Measurements from ENCODE around the gene CACNA1I. TPM values are rescaled to one million over a fixed set of nuclear protein-coding genes. Genes with fewer than 3 reads are reported as not detected.
A peak's percentile ranks its signal among the peaks of the same experiment; 100 is the strongest.

The CACNA1I gene
- total RNA-seq, 1 experiment from 2014 or later = 0.15 TPM

GRCh38 chr22:39530692-39531331 is 39.7 kb upstream of the CACNA1I start:
- H3K79me2 ChIP-seq (ENCODE audit: insufficient read depth, low read length) = peaks cover 52% of the 10 kb centered on the region
- peak overlapping the region; percentile 95 for H3K4me2 ChIP-seq (ENCODE audit: low read length)
- ChIA-PET CTCF (interaction anchor here (0.6 to 2.8 kb wide), 3 partner anchors 37 to 506 kb away, joined by 4 to 86 read pairs (median 6); no protein-coding TSS in a partner anchor), RAD21 (ENCODE audit: low non-redundant PET in 1 of 2, low total read pairs in 2 of 2, uncharacterized antibody in 2 of 2, unreplicated experiment in 2 of 2) (no interaction called here), POLR2A (no interaction called here)
- H3K27ac ChIP-seq (ENCODE audit: low read depth, low read length) = peak overlapping the region; percentile 94
- ATAC-seq (no peak), DNase-seq (ENCODE audit: low read depth, low spot score) (no peak)
- peaks cover 4 to 24% of the 10 kb centered on the region in 2 experiments; a peak in 3 of 4 replicates for H3K36me3 ChIP-seq (ENCODE audit: control insufficient read depth in 1 of 2, insufficient read depth in 2 of 2, low read length in 2 of 2)
- no peaks in the 10 kb centered on the region for H3K27me3 ChIP-seq (ENCODE audit: insufficient read depth, low read length)
- no TSS peak for BruUV-seq (replicated peaks)
- peak overlapping the region; percentile 97 to 100 for H3K4me3 ChIP-seq (replicated peaks in 1 of 2; ENCODE audit: low read depth in 1 of 2, low read length in 2 of 2)
- no peak for TF ChIP-seq ZFX (IDR thresholded peaks at IDR 0.05)
- TF ChIP-seq CTCF (IDR thresholded peaks at IDR 0.05 in 2 of 3, conservative IDR thresholded peaks at IDR 0.05 in 1 of 3; ENCODE audit: borderline replicate concordance in 1 of 3, insufficient read depth in 1 of 3, low read depth in 2 of 3, low read length in 2 of 3) = peak in 2 of 3 experiments; percentile 25 to 47; a peak in 4 of 6 replicates
- peaks cover 10% of the 10 kb centered on the region; the same call in 1 of the 2 replicates for H4K20me1 ChIP-seq (ENCODE audit: insufficient read depth)
- intact Hi-C loops (cut with micrococcal nuclease) = loop anchor here (5.0 to 10.0 kb wide), 2 partner anchors 404 to 816 kb away; partner anchors contain the start of gene ADSL
- peaks cover 36 to 57% of the 10 kb centered on the region in 2 experiments for H3K4me1 ChIP-seq (ENCODE audit: control insufficient read depth in 1 of 2, insufficient read depth in 2 of 2, low read length in 2 of 2)
- peak overlapping the region; percentile 100; the same call in 1 of the 2 replicates for H3K9ac ChIP-seq (ENCODE audit: low read length)
- no peaks in the 10 kb centered on the region for H3K9me3 ChIP-seq (ENCODE audit: control insufficient read depth in 1 of 2, insufficient read depth in 1 of 2, low read depth in 1 of 2, low read length in 2 of 2)
- no peaks in the 10 kb centered on the region for H3K9me2 ChIP-seq (ENCODE audit: insufficient read depth)
- no peak overlapping the region for H2AFZ ChIP-seq (ENCODE audit: low read depth, low read length, poor library complexity, severe bottlenecking)
